GM19452 (cell line): Measurements from ENCODE around the gene CCDC18.
"Not testable (repeated sequence)": the region's sequence is repeated elsewhere in the genome, so short reads cannot be mapped to it uniquely, and the experiment has no call there.

ENCODE experiments used
- ATAC-seq: cut with Tn5 transposase; IDR thresholded peaks from one replicate; pipeline ENCODE4 v1.9.1; 2021; ENCODE audit not compliant: unreplicated experiment

The CCDC18 gene

DNA sequence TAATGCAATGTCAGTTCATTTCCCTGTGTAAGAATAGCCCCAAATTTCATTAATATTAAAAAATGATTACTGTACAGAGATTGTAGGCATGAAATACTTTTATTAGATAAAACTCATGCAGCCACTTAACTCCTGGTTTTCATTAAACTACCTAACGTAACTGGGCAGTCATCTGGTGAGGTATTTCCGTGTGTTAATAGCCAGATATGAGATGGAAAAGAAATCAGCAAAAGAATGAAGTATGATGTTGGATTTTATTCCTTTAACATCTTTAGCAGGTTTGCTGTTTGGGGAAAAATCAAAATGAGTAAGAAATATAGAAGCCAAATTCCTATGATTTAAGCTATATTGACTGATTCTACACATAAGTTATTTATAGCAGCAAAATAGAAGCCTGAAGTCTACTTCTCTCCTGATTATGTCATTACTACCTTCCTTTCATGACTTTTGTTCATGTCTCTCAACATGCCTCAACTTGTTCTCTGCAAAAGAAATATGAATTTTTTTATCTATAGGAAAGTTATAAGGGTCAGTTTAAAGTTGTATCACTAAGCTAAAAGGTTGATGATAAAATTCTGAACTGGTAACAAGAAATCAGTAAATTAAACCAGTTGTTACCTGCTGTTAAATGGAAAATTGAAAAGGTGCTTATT is 42.6 kb downstream of the CCDC18 start:
- ATAC-seq, result no peak

DNA sequence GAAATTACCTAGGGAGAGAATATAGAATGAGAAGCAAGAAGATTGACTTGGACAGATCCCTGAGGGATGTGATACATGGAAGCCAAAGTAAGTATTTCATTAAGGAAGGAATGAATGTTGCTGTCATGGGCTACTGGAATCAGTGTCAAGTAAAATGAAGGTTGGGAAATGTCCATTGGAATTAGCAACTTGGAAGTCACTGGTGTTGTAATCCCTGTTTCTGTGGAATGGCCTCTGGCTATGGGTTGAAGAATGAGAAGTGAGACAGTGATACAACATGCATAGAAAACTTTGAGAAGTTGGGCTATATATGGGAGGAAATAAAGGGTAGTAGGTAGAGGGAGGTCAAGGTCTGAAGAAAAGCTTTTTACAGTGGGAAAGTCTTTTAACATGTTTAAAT is 54.7 kb downstream of the CCDC18 start:
- ATAC-seq, result no peak

- ATAC-seq, result no peak
Measured at GRCh38 chr1:93237021-93237420, 56.5 kb downstream of the CCDC18 start.

DNA sequence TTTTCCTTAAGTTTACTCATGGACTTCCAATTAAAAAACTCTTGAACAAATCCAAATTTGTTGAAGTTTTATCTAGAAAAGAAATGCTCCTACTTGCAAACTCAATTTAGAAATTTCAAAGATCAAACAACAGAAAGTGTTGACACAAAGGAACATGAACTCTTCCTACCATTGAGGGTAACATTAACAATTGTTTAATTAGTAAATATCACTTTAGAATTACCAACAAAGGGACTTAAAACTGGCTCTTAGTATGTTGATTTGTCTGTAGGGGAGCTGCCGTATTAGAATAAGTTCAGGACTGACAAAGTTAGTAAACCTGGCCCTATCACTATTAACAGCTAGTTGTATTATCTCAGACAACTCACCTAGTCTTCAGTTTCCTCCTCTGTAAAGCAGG is 57.9 kb downstream of the CCDC18 start:
- no peak for ATAC-seq

- no peak for ATAC-seq
Measured at GRCh38 chr1:93239863-93240262, 59.3 kb downstream of the CCDC18 start.

DNA sequence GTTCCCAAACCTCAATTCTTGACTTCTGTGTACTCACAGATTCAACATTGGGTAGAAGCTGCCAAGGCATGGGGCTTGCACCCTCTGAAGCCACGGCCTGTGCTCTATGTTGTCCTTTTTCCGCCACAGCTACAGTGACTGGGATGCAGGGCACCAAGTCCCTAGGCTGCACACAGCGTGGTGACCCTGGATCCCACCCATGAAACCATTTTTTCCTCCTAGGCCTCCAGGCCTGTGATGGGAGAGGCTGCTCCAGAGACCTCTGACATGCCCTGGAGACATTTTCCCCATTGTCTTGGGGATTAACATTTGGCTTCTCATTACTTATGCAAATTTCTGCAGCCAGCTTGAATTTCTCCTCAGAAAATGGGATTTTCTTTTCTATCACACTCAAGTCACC is 62.7 kb downstream of the CCDC18 start:
- not testable (repeated sequence) for ATAC-seq

- ATAC-seq, result no peak
Measured at GRCh38 chr1:93244298-93245069, 64.0 kb downstream of the CCDC18 start.

DNA sequence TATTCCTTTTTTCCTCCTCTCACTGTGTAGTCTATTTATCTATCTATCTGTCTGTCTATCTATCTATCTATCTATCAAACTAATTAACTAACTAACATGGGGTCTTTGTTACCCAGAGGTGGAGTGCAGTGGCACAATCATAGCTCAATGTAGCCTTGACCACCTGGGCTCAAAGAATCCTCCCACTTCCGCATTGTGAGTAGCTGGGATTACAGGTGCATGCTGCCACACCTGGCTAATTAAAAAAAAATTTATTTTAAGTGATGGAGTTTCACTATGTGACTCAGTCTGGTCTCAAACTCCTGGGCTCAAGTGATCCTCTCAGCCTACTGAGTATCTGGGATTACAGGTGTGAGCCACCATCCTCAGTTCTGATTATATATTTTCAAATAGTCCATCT is 71.4 kb downstream of the CCDC18 start:
- no peak for ATAC-seq

- ATAC-seq, result no peak
Measured at GRCh38 chr1:93252598-93252997, 72.1 kb downstream of the CCDC18 start.

GRCh38 chr1:93253516-93253915 is 73.0 kb downstream of the CCDC18 start:
- no peak for ATAC-seq

DNA sequence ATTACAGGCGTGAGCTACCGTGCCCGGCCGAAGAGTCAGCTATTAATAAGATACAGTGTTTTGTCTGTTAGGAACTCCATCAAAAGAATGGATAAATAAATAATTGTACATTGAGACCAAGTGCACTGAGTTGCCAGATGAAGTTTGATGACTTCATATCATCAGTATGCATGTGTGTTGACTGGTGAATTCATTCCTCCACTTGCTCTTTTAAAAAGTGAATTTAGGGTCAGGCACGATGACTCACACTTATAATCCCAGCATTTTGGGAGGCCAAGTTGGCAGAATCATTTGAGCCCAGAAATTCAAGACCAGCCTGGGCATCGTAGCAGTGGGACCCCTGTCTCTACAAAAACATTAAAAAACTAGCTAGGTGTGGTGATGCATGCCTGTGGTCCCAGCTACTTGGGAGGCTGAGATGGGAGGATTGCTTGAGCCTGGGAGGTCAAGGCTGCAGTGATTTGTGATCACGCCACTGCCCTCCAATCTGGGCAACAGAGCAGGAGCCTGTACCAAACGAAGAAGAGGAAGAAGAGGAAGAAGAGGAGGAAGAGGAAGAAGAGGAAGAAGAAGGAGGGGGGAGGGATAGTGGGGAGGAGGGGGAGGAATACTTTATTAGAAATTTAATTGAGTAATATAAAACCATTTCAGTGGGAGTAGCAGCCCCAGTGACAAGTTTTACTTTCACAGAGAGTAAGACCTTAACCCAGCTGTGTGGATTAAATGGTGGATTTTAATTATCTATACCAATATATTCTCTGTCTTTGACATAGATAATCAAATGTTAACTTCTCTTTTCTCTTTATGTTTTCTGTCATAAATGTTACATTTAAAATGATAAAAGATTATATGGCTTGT is 74.9 kb downstream of the CCDC18 start:
- ATAC-seq, result no peak

GRCh38 chr1:93256433-93256832 is 75.9 kb downstream of the CCDC18 start:
- ATAC-seq, result no peak

- no peak for ATAC-seq
Measured at GRCh38 chr1:93257889-93258288, 77.4 kb downstream of the CCDC18 start.

GRCh38 chr1:93260726-93261125 is 80.2 kb downstream of the CCDC18 start:
- ATAC-seq, result not testable (repeated sequence)

GRCh38 chr1:93262645-93263044 is 82.1 kb downstream of the CCDC18 start:
- no peak for ATAC-seq

DNA sequence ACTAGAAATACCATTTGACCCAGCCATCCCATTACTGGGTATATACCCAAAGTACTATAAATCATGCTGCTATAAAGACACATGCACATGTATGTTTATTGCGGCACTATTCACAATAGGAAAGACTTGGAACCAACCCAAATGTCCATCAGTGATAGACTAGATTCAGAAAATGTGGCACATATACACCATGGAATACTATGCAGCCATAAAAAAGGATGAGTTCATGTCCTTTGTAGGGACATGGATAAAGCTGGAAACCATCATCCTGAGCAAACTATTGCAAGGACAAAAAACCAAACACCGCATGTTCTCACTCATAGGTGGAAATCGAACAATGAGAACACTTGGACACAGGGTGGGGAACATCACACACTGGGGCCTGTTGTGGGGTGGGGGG is 88.4 kb downstream of the CCDC18 start:
- not testable (repeated sequence) for ATAC-seq

DNA sequence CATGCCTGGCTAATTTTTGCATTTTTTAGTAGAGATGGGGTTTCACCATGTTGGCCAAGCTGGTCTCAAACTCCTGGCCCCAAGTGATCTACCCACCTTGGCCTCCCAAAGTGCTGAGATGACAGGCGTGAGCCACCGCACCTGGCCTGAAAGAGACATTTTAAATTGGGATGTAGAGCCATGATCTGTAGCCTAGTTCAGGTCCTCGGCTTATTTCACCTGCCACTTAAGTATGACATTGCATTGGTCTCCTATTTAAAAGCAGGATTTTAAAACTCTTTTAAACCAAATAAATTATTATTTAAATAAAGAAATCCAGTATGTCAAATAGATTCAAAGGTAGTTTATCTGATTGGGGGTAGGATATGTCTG is 94.7 kb downstream of the CCDC18 start:
- not testable (repeated sequence) for ATAC-seq

DNA sequence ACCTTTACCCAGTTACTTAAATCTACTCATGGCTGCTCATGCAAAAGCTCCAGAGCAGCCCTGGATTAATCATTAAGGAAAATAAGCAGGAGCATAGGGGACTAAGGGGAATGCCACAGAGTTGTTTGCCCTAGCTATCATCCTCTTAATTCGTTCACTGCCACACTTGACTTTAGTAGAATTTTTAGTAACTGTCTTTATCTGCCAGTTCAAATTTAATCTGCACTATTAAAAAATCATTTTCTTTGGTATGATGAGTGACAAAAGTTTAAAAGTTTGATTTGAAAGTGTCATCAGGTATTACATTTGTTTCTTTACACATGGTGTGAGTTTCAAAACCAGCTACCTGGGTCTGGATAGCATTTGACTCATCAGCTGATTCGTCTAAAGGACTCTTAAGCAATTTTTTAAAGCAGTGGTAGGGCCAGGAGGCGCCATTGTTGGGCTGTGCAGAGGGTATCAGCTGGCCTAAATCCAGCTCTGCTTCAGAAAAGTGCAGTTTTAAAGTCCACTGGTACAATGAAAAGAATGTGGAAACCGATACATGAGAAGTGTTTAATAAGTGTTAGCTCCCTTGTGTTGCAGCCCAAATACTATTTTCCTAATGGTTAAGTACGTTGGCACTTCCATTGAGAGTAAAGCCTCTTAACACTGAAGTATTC is 95.2 kb downstream of the CCDC18 start:
- ATAC-seq, result no peak

- ATAC-seq, result not testable (repeated sequence)
Measured at GRCh38 chr1:93277530-93277929, 97.0 kb downstream of the CCDC18 start.

DNA sequence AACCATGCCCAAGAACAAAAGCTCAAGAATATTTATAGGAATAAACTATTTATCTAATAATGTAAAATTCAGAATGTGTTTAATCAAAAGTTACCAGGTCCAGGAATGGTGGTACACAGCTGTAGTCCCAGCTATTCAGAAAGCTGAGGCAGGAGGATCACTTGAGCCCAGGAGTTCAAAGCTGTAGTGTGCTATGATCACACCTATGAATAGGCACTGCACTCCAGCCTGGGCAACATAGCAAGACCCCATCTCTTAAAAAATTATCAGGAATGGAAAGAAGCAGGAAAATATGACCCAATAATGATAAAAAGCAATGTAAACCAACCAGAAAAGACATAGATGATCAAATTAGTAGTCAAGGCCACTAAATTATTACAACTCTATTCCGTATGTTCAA is 103.0 kb downstream of the CCDC18 start:
- no peak for ATAC-seq

GRCh38 chr1:93288558-93288957 is 108.0 kb downstream of the CCDC18 start:
- no peak for ATAC-seq
